HG03159 (cell line): Measurements from ENCODE around the gene PARD6G.
"Not testable (repeated sequence)": the region's sequence is repeated elsewhere in the genome, so short reads cannot be mapped to it uniquely, and the experiment has no call there.

Experiments
- ATAC-seq: cut with Tn5 transposase; IDR thresholded peaks from one replicate; pipeline ENCODE4 v1.9.1; 2021; ENCODE audit warnings: mild to moderate bottlenecking, moderate library complexity; ENCODE audit not compliant: unreplicated experiment

Gene PARD6G

GRCh38 chr18:80176334-80177073 is 70.8 kb downstream of the PARD6G start:
- no peak for ATAC-seq

GRCh38 chr18:80175451-80176204 is 71.7 kb downstream of the PARD6G start:
- ATAC-seq = no peak

- no peak for ATAC-seq
Measured at GRCh38 chr18:80173060-80173459, 74.3 kb downstream of the PARD6G start.

GRCh38 chr18:80172056-80172455 is 75.3 kb downstream of the PARD6G start:
- ATAC-seq = no peak

GRCh38 chr18:80171054-80171872 is 76.1 kb downstream of the PARD6G start:
- no peak for ATAC-seq

GRCh38 chr18:80170395-80171053 is 76.8 kb downstream of the PARD6G start:
- ATAC-seq = no peak

GRCh38 chr18:80169607-80170006 is 77.7 kb downstream of the PARD6G start:
- ATAC-seq = no peak

- ATAC-seq = no peak
Measured at GRCh38 chr18:80168982-80169381, 78.3 kb downstream of the PARD6G start.

- no peak for ATAC-seq
Measured at GRCh38 chr18:80168346-80168745, 79.0 kb downstream of the PARD6G start.

GRCh38 chr18:80167931-80168330 is 79.4 kb downstream of the PARD6G start:
- ATAC-seq = no peak

- ATAC-seq = no peak
Measured at GRCh38 chr18:80167331-80167730, 80.0 kb downstream of the PARD6G start.

GRCh38 chr18:80166725-80167124 is 80.6 kb downstream of the PARD6G start:
- ATAC-seq = no peak

- no peak for ATAC-seq
Measured at GRCh38 chr18:80166240-80166639, 81.1 kb downstream of the PARD6G start.

GRCh38 chr18:80164727-80165355 is 82.5 kb downstream of the PARD6G start:
- not testable (repeated sequence) for ATAC-seq

- no peak for ATAC-seq
Measured at GRCh38 chr18:80163183-80163582, 84.1 kb downstream of the PARD6G start.

- no peak for ATAC-seq
Measured at GRCh38 chr18:80161781-80162417, 85.4 kb downstream of the PARD6G start.

GRCh38 chr18:80159713-80160636 is 87.3 kb downstream of the PARD6G start:
- no peak for ATAC-seq

GRCh38 chr18:80158365-80158764 is 88.9 kb downstream of the PARD6G start:
- ATAC-seq = no peak
